ENCODE results near the gene ITGB6.
"Not testable (repeated sequence)": the region's sequence is repeated elsewhere in the genome, so short reads cannot be mapped to it uniquely, and the experiment has no call there.

The ITGB6 gene

GRCh38 chr2:160201849-160202539 is 1.9 kb upstream of the ITGB6 start:
- Histone ChIP-seq H3K9me3 (ENCODE audit: control extremely low read depth in 1 of 5, control insufficient read depth in 4 of 5, insufficient read depth in 2 of 5, low read depth in 1 of 5, low read length in 4 of 5) (peaks cover 0 to 5% (median 0%) of the 10 kb centered on the region in 5 experiments), H3K4me1 (ENCODE audit: control extremely low read depth in 1 of 4, control insufficient read depth in 4 of 4, insufficient read depth in 4 of 4, low read length in 3 of 4) (no peaks in the 10 kb centered on the region)

GRCh38 chr2:160200921-160201320 is 849 bp upstream of the ITGB6 start:
- POLR2A ChIA-PET: no interaction called here

More at GRCh38 chr2:160201849-160202539, 1.9 kb upstream of the ITGB6 start:
- ChIA-PET POLR2A (no interaction called here), CTCF (interaction anchor here (0.6 kb wide), 1 partner anchor 51 kb away, joined by 3 read pairs; no protein-coding TSS in a partner anchor)
- 89% methylated on average over 2 of the region's 2 CpGs for WGBS (ENCODE audit: insufficient coverage)
- DNase-seq: no peak
- H3K27ac ChIP-seq (ENCODE audit: insufficient read depth in 1 of 2, low read depth in 1 of 2, low read length in 2 of 2, poor library complexity in 1 of 2, severe bottlenecking in 2 of 2): no peak overlapping the region
- no peaks in the 10 kb centered on the region for H3K27me3 ChIP-seq (replicated peaks in 2 of 5; ENCODE audit: control insufficient read depth in 4 of 5, insufficient read depth in 5 of 5, low read length in 4 of 5)
- no peak overlapping the region for H3K4me3 ChIP-seq (ENCODE audit: control insufficient read depth in 1 of 7, extremely low read depth in 1 of 7, insufficient read depth in 4 of 7, low read depth in 2 of 7, low read length in 6 of 7)
- no peaks in the 10 kb centered on the region for H3K36me3 ChIP-seq (ENCODE audit: control insufficient read depth in 4 of 4, insufficient read depth in 4 of 4, low read length in 3 of 4)

GRCh38 chr2:160199053-160199452 is 1.0 kb downstream of the ITGB6 start:
- Histone ChIP-seq H3K4me3 (ENCODE audit: control insufficient read depth in 1 of 7, extremely low read depth in 1 of 7, insufficient read depth in 4 of 7, low read depth in 2 of 7, low read length in 6 of 7) (no peak overlapping the region), H3K27me3 (replicated peaks in 2 of 5; ENCODE audit: control insufficient read depth in 4 of 5, insufficient read depth in 5 of 5, low read length in 4 of 5) (no peaks in the 10 kb centered on the region), H3K4me1 (ENCODE audit: control extremely low read depth in 1 of 4, control insufficient read depth in 4 of 4, insufficient read depth in 4 of 4, low read length in 3 of 4) (no peaks in the 10 kb centered on the region), H3K36me3 (ENCODE audit: control insufficient read depth in 4 of 4, insufficient read depth in 4 of 4, low read length in 3 of 4) (no peaks in the 10 kb centered on the region), H3K9me3 (ENCODE audit: control extremely low read depth in 1 of 5, control insufficient read depth in 4 of 5, insufficient read depth in 2 of 5, low read depth in 1 of 5, low read length in 4 of 5) (no peaks in the 10 kb centered on the region), H3K27ac (ENCODE audit: insufficient read depth in 1 of 2, low read depth in 1 of 2, low read length in 2 of 2, poor library complexity in 1 of 2, severe bottlenecking in 2 of 2) (no peak overlapping the region)
- ChIA-PET POLR2A (no interaction called here), CTCF (no interaction called here)
- no CpG with 5 or more reads among the region's 1 CpG for WGBS (ENCODE audit: insufficient coverage)
- no peak for DNase-seq

More at GRCh38 chr2:160200921-160201320, 849 bp upstream of the ITGB6 start:
- 80% methylated on average over 1 of the region's 3 CpGs for WGBS (ENCODE audit: insufficient coverage)
- CTCF ChIA-PET: interaction anchor here (1.4 kb wide), 1 partner anchor 9 kb away, joined by 5 read pairs; no protein-coding TSS in a partner anchor
- DNase-seq: no peak
- H3K4me1 ChIP-seq (ENCODE audit: control extremely low read depth in 1 of 4, control insufficient read depth in 4 of 4, insufficient read depth in 4 of 4, low read length in 3 of 4): no peaks in the 10 kb centered on the region
- no peak overlapping the region for H3K27ac ChIP-seq (ENCODE audit: insufficient read depth in 1 of 2, low read depth in 1 of 2, low read length in 2 of 2, poor library complexity in 1 of 2, severe bottlenecking in 2 of 2)
- no peaks in the 10 kb centered on the region for H3K36me3 ChIP-seq (ENCODE audit: control insufficient read depth in 4 of 4, insufficient read depth in 4 of 4, low read length in 3 of 4)
- H3K4me3 ChIP-seq (ENCODE audit: control insufficient read depth in 1 of 7, extremely low read depth in 1 of 7, insufficient read depth in 4 of 7, low read depth in 2 of 7, low read length in 6 of 7): no peak overlapping the region
- H3K9me3 ChIP-seq (ENCODE audit: control extremely low read depth in 1 of 5, control insufficient read depth in 4 of 5, insufficient read depth in 2 of 5, low read depth in 1 of 5, low read length in 4 of 5): no peaks in the 10 kb centered on the region
- H3K27me3 ChIP-seq (replicated peaks in 2 of 5; ENCODE audit: control insufficient read depth in 4 of 5, insufficient read depth in 5 of 5, low read length in 4 of 5): no peaks in the 10 kb centered on the region

DNA sequence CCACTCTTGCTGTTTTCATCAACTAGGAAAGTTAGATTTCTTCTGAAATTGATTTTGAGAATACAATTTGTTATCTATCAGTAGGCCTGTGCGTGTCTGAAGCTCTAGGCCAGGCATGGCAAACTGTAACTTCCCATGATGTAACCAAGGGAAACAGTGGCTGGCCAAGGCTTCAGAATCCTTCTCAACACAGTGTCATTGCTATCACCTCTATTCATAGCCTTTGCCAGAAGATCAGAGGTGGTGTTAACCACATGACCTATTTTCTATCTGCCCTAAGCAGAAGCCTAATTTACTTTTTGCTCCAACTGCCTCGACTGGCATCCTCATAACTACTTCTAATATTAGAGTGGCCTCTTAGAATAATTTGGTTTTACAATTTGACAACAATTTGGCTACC is 2.5 kb downstream of the ITGB6 start:
- Histone ChIP-seq H3K27ac (ENCODE audit: insufficient read depth in 1 of 2, low read depth in 1 of 2, low read length in 2 of 2, poor library complexity in 1 of 2, severe bottlenecking in 2 of 2) (no peak overlapping the region), H3K4me3 (ENCODE audit: control insufficient read depth in 1 of 7, extremely low read depth in 1 of 7, insufficient read depth in 4 of 7, low read depth in 2 of 7, low read length in 6 of 7) (no peak overlapping the region), H3K27me3 (replicated peaks in 2 of 5; ENCODE audit: control insufficient read depth in 4 of 5, insufficient read depth in 5 of 5, low read length in 4 of 5) (no peaks in the 10 kb centered on the region), H3K9me3 (ENCODE audit: control extremely low read depth in 1 of 5, control insufficient read depth in 4 of 5, insufficient read depth in 2 of 5, low read depth in 1 of 5, low read length in 4 of 5) (no peaks in the 10 kb centered on the region), H3K4me1 (ENCODE audit: control extremely low read depth in 1 of 4, control insufficient read depth in 4 of 4, insufficient read depth in 4 of 4, low read length in 3 of 4) (no peaks in the 10 kb centered on the region), H3K36me3 (ENCODE audit: control insufficient read depth in 4 of 4, insufficient read depth in 4 of 4, low read length in 3 of 4) (no peaks in the 10 kb centered on the region)
- WGBS (ENCODE audit: insufficient coverage): 100% methylated on average over 1 of the region's 2 CpGs
- no peak for DNase-seq
- CTCF ChIA-PET: interaction anchor here (1.3 kb wide), 1 partner anchor 88 kb away, joined by 5 read pairs; no protein-coding TSS in a partner anchor
- POLR2A ChIA-PET: no interaction called here

DNA sequence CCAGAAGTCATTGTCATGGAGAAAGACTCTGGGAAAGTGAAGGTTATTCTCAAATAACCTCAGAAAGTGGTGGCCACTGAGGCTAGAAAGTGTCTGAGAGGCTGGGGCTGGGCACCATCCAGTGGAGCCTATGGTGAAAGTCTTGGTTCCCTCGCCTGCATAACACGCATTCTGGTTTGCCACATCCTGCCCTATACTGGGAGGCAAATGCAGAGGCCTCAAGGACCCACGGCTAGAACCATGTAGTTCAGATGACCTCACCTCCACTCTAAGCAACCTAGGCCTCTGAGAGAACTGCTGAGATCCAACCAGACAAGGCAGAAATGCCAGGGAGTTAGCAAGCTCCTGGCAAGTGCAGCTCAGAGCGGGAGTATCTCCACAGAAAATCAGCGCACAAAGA is 5.1 kb downstream of the ITGB6 start:
- H3K4me1 ChIP-seq (ENCODE audit: control extremely low read depth in 1 of 4, control insufficient read depth in 4 of 4, insufficient read depth in 4 of 4, low read length in 3 of 4): no peaks in the 10 kb centered on the region
- peaks cover 0 to 2% (median 0%) of the 10 kb centered on the region in 5 experiments for H3K27me3 ChIP-seq (replicated peaks in 2 of 5; ENCODE audit: control insufficient read depth in 4 of 5, insufficient read depth in 5 of 5, low read length in 4 of 5)
- ChIA-PET CTCF (no interaction called here), POLR2A (no interaction called here)
- DNase-seq: no peak
- H3K36me3 ChIP-seq (ENCODE audit: control insufficient read depth in 4 of 4, insufficient read depth in 4 of 4, low read length in 3 of 4): no peaks in the 10 kb centered on the region
- H3K4me3 ChIP-seq (ENCODE audit: control insufficient read depth in 1 of 7, extremely low read depth in 1 of 7, insufficient read depth in 4 of 7, low read depth in 2 of 7, low read length in 6 of 7): no peak overlapping the region
- no peaks in the 10 kb centered on the region for H3K9me3 ChIP-seq (ENCODE audit: control extremely low read depth in 1 of 5, control insufficient read depth in 4 of 5, insufficient read depth in 2 of 5, low read depth in 1 of 5, low read length in 4 of 5)
- 96% methylated on average over 2 of the region's 5 CpGs for WGBS (ENCODE audit: insufficient coverage)
- no peak overlapping the region for H3K27ac ChIP-seq (ENCODE audit: insufficient read depth in 1 of 2, low read depth in 1 of 2, low read length in 2 of 2, poor library complexity in 1 of 2, severe bottlenecking in 2 of 2)

GRCh38 chr2:160194351-160194750 is 5.7 kb downstream of the ITGB6 start:
- H3K27me3 ChIP-seq (replicated peaks in 2 of 5; ENCODE audit: control insufficient read depth in 4 of 5, insufficient read depth in 5 of 5, low read length in 4 of 5): peaks cover 0 to 2% (median 0%) of the 10 kb centered on the region in 5 experiments
- no peaks in the 10 kb centered on the region for H3K4me1 ChIP-seq (ENCODE audit: control extremely low read depth in 1 of 4, control insufficient read depth in 4 of 4, insufficient read depth in 4 of 4, low read length in 3 of 4)
- H3K4me3 ChIP-seq (ENCODE audit: control insufficient read depth in 1 of 7, extremely low read depth in 1 of 7, insufficient read depth in 4 of 7, low read depth in 2 of 7, low read length in 6 of 7): no peak overlapping the region
- no peaks in the 10 kb centered on the region for H3K36me3 ChIP-seq (ENCODE audit: control insufficient read depth in 4 of 4, insufficient read depth in 4 of 4, low read length in 3 of 4)
- POLR2A ChIA-PET: no interaction called here
- WGBS (ENCODE audit: insufficient coverage): 100% methylated on average over 1 of the region's 2 CpGs
- no peaks in the 10 kb centered on the region for H3K9me3 ChIP-seq (ENCODE audit: control extremely low read depth in 1 of 5, control insufficient read depth in 4 of 5, insufficient read depth in 2 of 5, low read depth in 1 of 5, low read length in 4 of 5)
- no peak overlapping the region for H3K27ac ChIP-seq (ENCODE audit: insufficient read depth in 1 of 2, low read depth in 1 of 2, low read length in 2 of 2, poor library complexity in 1 of 2, severe bottlenecking in 2 of 2)
- CTCF ChIA-PET: no interaction called here
- no peak for DNase-seq

DNA sequence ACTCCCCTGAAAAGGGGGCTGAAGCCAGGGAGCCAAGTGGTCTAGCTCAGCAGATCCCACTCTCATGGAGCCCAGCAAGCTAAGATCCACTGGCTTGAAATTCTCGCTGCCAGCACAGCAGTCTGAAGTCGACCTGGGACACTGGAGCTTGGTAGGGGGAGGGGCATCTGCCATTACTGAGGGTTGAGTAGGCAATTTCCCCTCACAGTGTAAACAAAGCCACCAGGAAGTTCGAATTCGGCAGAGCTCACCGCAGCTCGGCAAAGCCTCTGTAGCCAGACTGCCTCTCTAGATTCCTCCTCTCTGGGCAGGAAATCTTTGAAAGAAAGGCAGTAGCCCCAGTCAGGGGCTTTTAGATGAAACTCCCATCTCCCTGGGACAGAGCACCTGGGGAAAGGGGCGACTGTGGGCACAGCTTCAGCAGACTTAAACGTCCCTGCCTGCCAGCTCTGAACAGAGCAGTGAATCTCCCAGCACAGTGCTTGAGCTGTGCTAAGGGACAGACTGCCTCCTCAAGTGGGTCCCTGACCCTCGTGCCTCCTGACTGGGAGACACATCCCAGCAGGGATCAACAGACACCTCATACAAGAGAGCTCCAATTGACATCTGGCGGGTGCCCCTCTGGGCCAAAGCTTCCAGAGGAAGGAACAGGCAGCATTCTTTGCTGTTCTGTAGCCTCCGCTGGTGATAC is 18.8 kb downstream of the ITGB6 start:
- H3K27ac ChIP-seq (ENCODE audit: insufficient read depth in 1 of 2, low read depth in 1 of 2, low read length in 2 of 2, poor library complexity in 1 of 2, severe bottlenecking in 2 of 2); POLR2A ChIA-PET; H3K9me3 ChIP-seq (ENCODE audit: control extremely low read depth in 1 of 5, control insufficient read depth in 4 of 5, insufficient read depth in 2 of 5, low read depth in 1 of 5, low read length in 4 of 5); H3K36me3 ChIP-seq (ENCODE audit: control insufficient read depth in 4 of 4, insufficient read depth in 4 of 4, low read length in 3 of 4); H3K4me1 ChIP-seq (ENCODE audit: control extremely low read depth in 1 of 4, control insufficient read depth in 4 of 4, insufficient read depth in 4 of 4, low read length in 3 of 4); H3K27me3 ChIP-seq (replicated peaks in 2 of 5; ENCODE audit: control insufficient read depth in 4 of 5, insufficient read depth in 5 of 5, low read length in 4 of 5): not testable (repeated sequence)
- DNase-seq: peak; percentile 11 to 49 (median 48)
- CTCF ChIA-PET: interaction anchor here (1.1 kb wide), 1 partner anchor 27 kb away, joined by 3 read pairs; no protein-coding TSS in a partner anchor
- H3K4me3 ChIP-seq (ENCODE audit: control insufficient read depth in 1 of 7, extremely low read depth in 1 of 7, insufficient read depth in 4 of 7, low read depth in 2 of 7, low read length in 6 of 7): peak overlapping the region in 2 of 7 experiments; percentile 11 to 24
- WGBS (ENCODE audit: insufficient coverage): 49% methylated on average over 10 of the region's 11 CpGs

All from common myeloid progenitor, CD34-positive (primary cell).